B cell (primary cell): Measurements from ENCODE around the gene TRIM38. TPM values are rescaled to one million over a fixed set of nuclear protein-coding genes. Genes with fewer than 3 reads are reported as not detected.

Source experiments
- ATAC-seq: fragments of 200-7000 bp; cut with Tn5 transposase; one replicate; pipeline ENCODE4 v1.10.0; 2021; ENCODE audit warnings: low read depth, mild to moderate bottlenecking, moderate number of reproducible peaks, moderate library complexity
- CTCF ChIA-PET: fragments of 350-600 bp; sonication (Branson Sonifier 250); formaldehyde crosslinking; loops from one replicate; lab custom pipeline; 2021; ENCODE audit warnings: antibody characterized with exemption, inconsistent platforms; lab: Charles Lee
- POLR2A ChIA-PET: fragments of 350-600 bp; sonication (Branson Sonifier 250); formaldehyde crosslinking; loops from one replicate; lab custom pipeline; 2021; ENCODE audit warnings: antibody characterized with exemption; lab: Charles Lee
- DNase-seq: peaks from one replicate; pipeline ENCODE4 v3.0.0; 2013
- H2AFZ ChIP-seq: 2 replicates; pipeline ENCODE4 v1.6.1; 2012; ENCODE audit warnings: mild to moderate bottlenecking, low read depth, low read length; ENCODE audit not compliant: insufficient read depth, poor library complexity, severe bottlenecking
- H3K27ac ChIP-seq, 2 donors: 1 replicate in 1 of 2; 2 replicates in 1 of 2; pipeline ENCODE4 v1.5.1; 2012 to 2013; ENCODE audit warnings: low read length in 2 of 2, mild to moderate bottlenecking in 2 of 2, moderate library complexity in 1 of 2
- H3K27me3 ChIP-seq, 4 experiments: fragments of 200-600 bp in 1 of 4; sonication (generic) in 1 of 4; replicated peaks in 1 of 4; 1 replicate in 2 of 4; 2 replicates in 2 of 4; pipeline versions ENCODE4 v1.6.1 to v1.7.0; 2013 to 2016; ENCODE audit warnings: low read length in 3 of 4, mild to moderate bottlenecking in 2 of 4, mixed read lengths in 1 of 4, moderate library complexity in 1 of 4; ENCODE audit not compliant: insufficient read depth in 4 of 4, control insufficient read depth in 3 of 4; ENCODE audit errors: control extremely low read depth in 1 of 4
- H3K36me3 ChIP-seq, 2 experiments: replicated peaks in 1 of 2; 1 replicate in 1 of 2; 2 replicates in 1 of 2; pipeline versions ENCODE4 v1.6.1 to v1.7.1; 2013; ENCODE audit warnings: low read length in 1 of 2; ENCODE audit not compliant: insufficient read depth in 2 of 2, control insufficient read depth in 1 of 2; ENCODE audit errors: control extremely low read depth in 1 of 2, extremely low read depth in 1 of 2
- H3K4me1 ChIP-seq, 2 donors: fragments of 200-600 bp in 1 of 2; sonication (generic) in 1 of 2; 1 replicate in 1 of 2; 2 replicates in 1 of 2; pipeline versions ENCODE4 v1.5.1 to v1.6.1; 2013 to 2017; ENCODE audit warnings: low read length in 2 of 2; ENCODE audit not compliant: control insufficient read depth in 2 of 2, insufficient read depth in 2 of 2
- H3K4me2 ChIP-seq: replicated peaks from 2 replicates; pipeline ENCODE3; 2012; ENCODE audit warnings: mild to moderate bottlenecking, low read depth, low read length; ENCODE audit not compliant: poor library complexity, severe bottlenecking
- H3K4me3 ChIP-seq, 5 experiments: fragments of 200-600 bp in 1 of 5; sonication (generic) in 1 of 5; 1 replicate in 3 of 5; 2 replicates in 2 of 5; pipeline versions ENCODE4 v1.5.1 to v1.7.0; 2011 to 2016; ENCODE audit warnings: low read length in 4 of 5, mild to moderate bottlenecking in 4 of 5, low read depth in 2 of 5, control low read depth in 1 of 5, moderate library complexity in 1 of 5; ENCODE audit not compliant: insufficient read depth in 1 of 5; ENCODE audit errors: control extremely low read depth in 1 of 5, extremely low read depth in 1 of 5
- H3K79me2 ChIP-seq: fragments of 200-600 bp; sonication (generic); one replicate; pipeline ENCODE4 v1.6.0; 2016; ENCODE audit warnings: low read length; ENCODE audit not compliant: control insufficient read depth, insufficient read depth
- H3K9ac ChIP-seq: fragments of 200-600 bp; sonication (generic); 2 replicates; pipeline ENCODE4 v1.6.1; 2017; ENCODE audit warnings: mild to moderate bottlenecking, low read length, moderate library complexity
- H3K9me3 ChIP-seq, 3 donors: one replicate each; pipeline versions ENCODE4 v1.6.1 to v1.7.1; 2013; ENCODE audit warnings: low read length in 2 of 3; ENCODE audit not compliant: control insufficient read depth in 2 of 3, insufficient read depth in 1 of 3; ENCODE audit errors: control extremely low read depth in 1 of 3
- H4K20me1 ChIP-seq: 2 replicates; pipeline ENCODE4 v1.6.0; 2012; ENCODE audit warnings: mild to moderate bottlenecking, low read length; ENCODE audit not compliant: insufficient read depth, control insufficient read depth, poor library complexity, severe bottlenecking
- H3K27ac Mint-ChIP-seq: one replicate; pipeline ENCODE4 v1.8.0; 2021; ENCODE audit warnings: mixed read lengths
- H3K27me3 Mint-ChIP-seq: one replicate; pipeline ENCODE4 v1.8.0; 2021; ENCODE audit warnings: mixed read lengths
- H3K4me1 Mint-ChIP-seq: one replicate; pipeline ENCODE4 v1.8.0; 2021; ENCODE audit warnings: mixed read lengths
- H3K4me3 Mint-ChIP-seq: one replicate; pipeline ENCODE4 v1.8.0; 2021; ENCODE audit warnings: mixed read lengths
- H3K9me3 Mint-ChIP-seq: one replicate; pipeline ENCODE4 v1.8.0; 2022; ENCODE audit warnings: mixed read lengths; ENCODE audit not compliant: insufficient read depth
- CTCF ChIP-seq: fragments of 200-600 bp; IDR thresholded peaks from one replicate; pipeline ENCODE4 v1.8.0; 2022; ENCODE audit warnings: antibody characterized with exemption, mild to moderate bottlenecking
- EZH2 ChIP-seq: IDR thresholded peaks from 2 replicates; pipeline ENCODE4 v1.6.1; 2012; ENCODE audit warnings: borderline replicate concordance, low read depth, mild to moderate bottlenecking, moderate library complexity, low read length; ENCODE audit not compliant: insufficient read depth, poor library complexity, severe bottlenecking
- WGBS: methylation state at CpG from one replicate; pipeline ENCODE4 v1.1.5; 2013; ENCODE audit warnings: missing lambda C conversion rate; ENCODE audit not compliant: insufficient coverage; 5-methylcytosine and 5-hydroxymethylcytosine counted together
- intact Hi-C: fragments of 100-400 bp; cut with micrococcal nuclease; formaldehyde crosslinking; loops from one replicate; pipeline ENCODE4 v1.10.0; 2022
- polyA plus RNA-seq: library from polyadenylated mRNA; depleted of rRNA; stranded (reverse); fragments of >200 nt; gene quantifications from 2 replicates; pipeline ENCODE4 v1.2.3, GENCODE V29; 2012
- total RNA-seq, 2 donors: library from RNA; stranded (reverse); fragments of 120-200 nt in 1 of 2; gene quantifications; 1 replicate in 1 of 2; 2 replicates in 1 of 2; pipeline versions ENCODE4 v1.2.3 to v1.2.4, GENCODE V29; 2013 to 2022

The TRIM38 gene
- total and polyA plus RNA-seq, 2 donors (not counting 1 experiment from before 2014, with no cell fraction given): 29.3 to 57.2 TPM

- Mint-ChIP-seq H3K9me3 (peaks cover 4% of the 10 kb centered on the region), H3K27me3 (no peaks in the 10 kb centered on the region), H3K4me3 (no peak overlapping the region), H3K27ac (no peak overlapping the region), H3K4me1 (peaks cover 10% of the 10 kb centered on the region)
- ChIA-PET POLR2A (no interaction called here), CTCF (no interaction called here)
- Histone ChIP-seq H2AFZ (no peak overlapping the region), H3K9me3 (peaks cover 0 to 7% (median 4%) of the 10 kb centered on the region in 3 donors), H3K36me3 (no peaks in the 10 kb centered on the region), H3K27me3 (no peaks in the 10 kb centered on the region), H3K4me2 (no peak overlapping the region), H4K20me1 (no peaks in the 10 kb centered on the region), H3K4me3 (no peak overlapping the region), H3K79me2 (no peaks in the 10 kb centered on the region), H3K27ac (no peak overlapping the region), H3K4me1 (no peaks in the 10 kb centered on the region), H3K9ac (no peak overlapping the region)
- no peak for TF ChIP-seq CTCF
- TF ChIP-seq EZH2: no peak
- ATAC-seq (no peak), DNase-seq (no peak)
- intact Hi-C loops: loop anchor here (10.0 kb wide), 1 partner anchor 725 kb away; no protein-coding TSS in a partner anchor
- no CpG with 5 or more reads among the region's 1 CpG for WGBS
Measured at GRCh38 chr6:25949695-25950094, 12.9 kb upstream of the TRIM38 start.

GRCh38 chr6:25950297-25950696 lies 12.3 kb upstream of the TRIM38 start:
- Histone ChIP-seq H2AFZ (no peak overlapping the region), H3K36me3 (no peaks in the 10 kb centered on the region), H3K9ac (no peak overlapping the region), H3K4me1 (no peaks in the 10 kb centered on the region), H4K20me1 (no peaks in the 10 kb centered on the region), H3K79me2 (no peaks in the 10 kb centered on the region), H3K9me3 (peaks cover 0 to 7% (median 4%) of the 10 kb centered on the region in 3 donors), H3K27me3 (no peaks in the 10 kb centered on the region), H3K4me3 (no peak overlapping the region), H3K4me2 (no peak overlapping the region), H3K27ac (no peak overlapping the region)
- 100% methylated on average over 4 of the region's 4 CpGs for WGBS
- DNase-seq (no peak), ATAC-seq (no peak)
- no peaks in the 10 kb centered on the region for H3K27me3 Mint-ChIP-seq
- intact Hi-C loops: no loop called here
- no peak overlapping the region for H3K4me3 Mint-ChIP-seq
- H3K4me1 Mint-ChIP-seq: peaks cover 8% of the 10 kb centered on the region
- peaks cover 4% of the 10 kb centered on the region for H3K9me3 Mint-ChIP-seq
- TF ChIP-seq CTCF: no peak
- TF ChIP-seq EZH2: no peak
- ChIA-PET CTCF (no interaction called here), POLR2A (no interaction called here)
- no peak overlapping the region for H3K27ac Mint-ChIP-seq
